HEK293T (cell line): Measurements from ENCODE around the gene EYS.

ENCODE experiments used
- ARNT ChIP-seq: fragments of 450-650 bp; IDR thresholded peaks from 2 replicates; pipeline ENCODE4 v1.6.1; 2017; ENCODE audit warnings: mild to moderate bottlenecking
- BHLHE40 ChIP-seq: fragments of 450-650 bp; IDR thresholded peaks from 2 replicates; pipeline ENCODE4 v1.6.1; 2016; ENCODE audit warnings: mild to moderate bottlenecking, moderate library complexity, borderline replicate concordance
- ELF4 ChIP-seq: fragments of 450-650 bp; IDR thresholded peaks from 2 replicates; pipeline ENCODE4 v1.6.1; 2017; ENCODE audit warnings: antibody characterized with exemption
- FOXA1 ChIP-seq: fragments of 450-650 bp; IDR thresholded peaks from 2 replicates; pipeline ENCODE4 v1.6.1; 2016; ENCODE audit warnings: mild to moderate bottlenecking
- FOXK2 ChIP-seq: fragments of 450-650 bp; IDR thresholded peaks from 2 replicates; pipeline ENCODE4 v1.6.1; 2016; ENCODE audit warnings: mild to moderate bottlenecking
- FOXM1 ChIP-seq: fragments of 450-650 bp; IDR thresholded peaks from 2 replicates; pipeline ENCODE4 v1.6.1; 2017; ENCODE audit warnings: mild to moderate bottlenecking, borderline replicate concordance
- L3MBTL2 ChIP-seq: fragments of 450-650 bp; conservative IDR thresholded peaks from 2 replicates; pipeline ENCODE4 v1.6.1; 2016; ENCODE audit warnings: mild to moderate bottlenecking
- LEF1 ChIP-seq: fragments of 450-650 bp; IDR thresholded peaks from 2 replicates; pipeline ENCODE4 v1.6.1; 2017; ENCODE audit warnings: mild to moderate bottlenecking, borderline replicate concordance
- NFRKB ChIP-seq: fragments of 450-650 bp; IDR thresholded peaks from 2 replicates; pipeline ENCODE4 v1.6.1; 2016; ENCODE audit warnings: mild to moderate bottlenecking, moderate library complexity
- SP1 ChIP-seq: fragments of 450-650 bp; IDR thresholded peaks from 2 replicates; pipeline ENCODE4 v1.6.1; 2017
- SUZ12 ChIP-seq: fragments of 450-650 bp; IDR thresholded peaks from 2 replicates; pipeline ENCODE4 v1.6.1; 2016; ENCODE audit warnings: mild to moderate bottlenecking
- TARDBP ChIP-seq: fragments of 450-650 bp; IDR thresholded peaks from 2 replicates; pipeline ENCODE4 v1.6.1; 2016
- ZNF384 ChIP-seq: fragments of 450-650 bp; IDR thresholded peaks from 2 replicates; pipeline ENCODE4 v1.6.1; 2016

GRCh38 chr6:64259372-64259771, 1447.7 kb downstream of the EYS start:
- TF ChIP-seq SP1 = no peak
- no peak for TF ChIP-seq FOXK2
- no peak for TF ChIP-seq LEF1
- no peak for TF ChIP-seq BHLHE40
- TF ChIP-seq SUZ12 = no peak
- no peak for TF ChIP-seq FOXM1
- TF ChIP-seq ZNF384 = no peak
- TF ChIP-seq FOXA1 = no peak
- TF ChIP-seq ARNT = no peak
- no peak for TF ChIP-seq TARDBP
- no peak for TF ChIP-seq L3MBTL2
- TF ChIP-seq NFRKB = no peak
- TF ChIP-seq ELF4 = no peak
